ENCODE data around the gene FBLN1.

GRCh38 chr22:45529971-45530575, 27.4 kb downstream of the FBLN1 start:
- TF ChIP-seq CTCF (IDR thresholded peaks at IDR 0.05) (no peak), POLR2A (IDR thresholded peaks at IDR 0.05) (no peak)
